Neural crest cell (in vitro differentiated cells): Measurements from ENCODE around the gene STIM2. TPM values are rescaled to one million over a fixed set of nuclear protein-coding genes. Genes with fewer than 3 reads are reported as not detected.

Experiments used
- DNase-seq: peaks from one replicate; pipeline ENCODE4 v3.0.0; 2021; ENCODE audit warnings: low read depth, mixed read lengths, low spot score
- H3K27ac Mint-ChIP-seq: one replicate; pipeline ENCODE4 v1.8.0; 2021; ENCODE audit warnings: mild to moderate bottlenecking, mixed read lengths; ENCODE audit not compliant: unreplicated experiment
- H3K27me3 Mint-ChIP-seq: 2 replicates; pipeline ENCODE4 v1.8.0; 2021; ENCODE audit warnings: low read depth, mild to moderate bottlenecking, mixed read lengths
- H3K36me3 Mint-ChIP-seq: 2 replicates; pipeline ENCODE4 v1.8.0; 2021; ENCODE audit warnings: low read depth, mild to moderate bottlenecking, mixed read lengths
- H3K4me1 Mint-ChIP-seq: 2 replicates; pipeline ENCODE4 v1.8.0; 2021; ENCODE audit warnings: mixed read lengths
- H3K4me3 Mint-ChIP-seq: one replicate; pipeline ENCODE4 v1.8.0; 2021; ENCODE audit warnings: mild to moderate bottlenecking, mixed read lengths
- H3K9me3 Mint-ChIP-seq: 2 replicates; pipeline ENCODE4 v1.8.0; 2021; ENCODE audit warnings: mixed read lengths
- total RNA-seq: library from RNA; stranded (reverse); gene quantifications from 2 replicates; pipeline ENCODE4 v1.2.1, GENCODE V29; 2021
- TF ChIP-seq, protein P1 (sequence below): fragments of 200-600 bp; sonication (generic); conservative IDR thresholded peaks from 2 replicates; pipeline ENCODE4 v1.5.0; 2021; ENCODE audit warnings: antibody characterized with exemption, mild to moderate bottlenecking

STIM2 gene
- total RNA-seq, 1 donor from 2014 or later: 30.5 TPM

DNA sequence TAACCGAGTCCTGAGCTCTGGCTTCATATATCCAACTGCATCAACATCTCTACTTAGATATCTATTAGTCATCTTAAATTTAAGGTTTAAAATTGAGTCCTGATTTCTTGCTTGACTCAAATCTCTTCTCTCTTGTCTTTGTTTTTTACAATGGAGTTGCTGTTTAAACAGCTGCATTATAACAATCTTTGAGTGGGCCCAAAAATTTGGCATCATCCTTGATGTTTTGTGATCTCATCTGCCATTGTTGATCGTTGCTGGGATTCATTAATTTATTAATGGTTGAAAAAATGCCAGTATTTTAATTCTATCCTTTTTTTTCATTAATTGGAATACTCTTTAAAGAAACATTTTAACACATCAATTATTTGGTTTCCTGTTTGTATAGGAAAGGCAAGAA lies 82.2 kb downstream of the STIM2 start:
- H3K27me3 Mint-ChIP-seq: no peaks in the 10 kb centered on the region
- peaks cover 25% of the 10 kb centered on the region for H3K4me1 Mint-ChIP-seq
- H3K27ac Mint-ChIP-seq: no peak overlapping the region
- H3K9me3 Mint-ChIP-seq: peaks cover 4% of the 10 kb centered on the region
- DNase-seq: no peak
- no peak overlapping the region for H3K4me3 Mint-ChIP-seq
- TF ChIP-seq, protein P1, sequence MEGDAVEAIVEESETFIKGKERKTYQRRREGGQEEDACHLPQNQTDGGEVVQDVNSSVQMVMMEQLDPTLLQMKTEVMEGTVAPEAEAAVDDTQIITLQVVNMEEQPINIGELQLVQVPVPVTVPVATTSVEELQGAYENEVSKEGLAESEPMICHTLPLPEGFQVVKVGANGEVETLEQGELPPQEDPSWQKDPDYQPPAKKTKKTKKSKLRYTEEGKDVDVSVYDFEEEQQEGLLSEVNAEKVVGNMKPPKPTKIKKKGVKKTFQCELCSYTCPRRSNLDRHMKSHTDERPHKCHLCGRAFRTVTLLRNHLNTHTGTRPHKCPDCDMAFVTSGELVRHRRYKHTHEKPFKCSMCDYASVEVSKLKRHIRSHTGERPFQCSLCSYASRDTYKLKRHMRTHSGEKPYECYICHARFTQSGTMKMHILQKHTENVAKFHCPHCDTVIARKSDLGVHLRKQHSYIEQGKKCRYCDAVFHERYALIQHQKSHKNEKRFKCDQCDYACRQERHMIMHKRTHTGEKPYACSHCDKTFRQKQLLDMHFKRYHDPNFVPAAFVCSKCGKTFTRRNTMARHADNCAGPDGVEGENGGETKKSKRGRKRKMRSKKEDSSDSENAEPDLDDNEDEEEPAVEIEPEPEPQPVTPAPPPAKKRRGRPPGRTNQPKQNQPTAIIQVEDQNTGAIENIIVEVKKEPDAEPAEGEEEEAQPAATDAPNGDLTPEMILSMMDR: no peak
- peaks cover 6% of the 10 kb centered on the region for H3K36me3 Mint-ChIP-seq

DNA sequence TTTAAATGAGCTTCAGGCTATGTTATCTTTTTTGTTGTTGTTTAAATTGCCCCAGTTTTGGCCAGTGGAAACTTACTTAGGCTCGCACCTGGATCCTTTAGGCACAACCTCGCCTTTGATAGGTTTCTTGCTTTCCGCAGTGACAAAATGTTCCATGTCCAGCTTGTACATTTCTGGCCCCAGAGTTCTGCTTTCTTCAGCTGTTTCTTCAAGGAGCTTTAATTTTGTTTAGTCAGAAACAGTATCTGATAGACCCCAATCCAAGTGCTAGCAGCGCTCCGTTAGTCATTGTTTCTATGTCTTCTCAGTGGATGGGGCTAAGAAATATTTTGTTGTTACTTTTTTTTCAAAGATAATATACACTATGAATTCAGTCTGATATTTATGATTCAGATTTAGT lies 82.8 kb downstream of the STIM2 start:
- Mint-ChIP-seq H3K27ac (no peak overlapping the region), H3K27me3 (no peaks in the 10 kb centered on the region), H3K4me1 (peaks cover 25% of the 10 kb centered on the region), H3K36me3 (peaks cover 6% of the 10 kb centered on the region), H3K4me3 (no peak overlapping the region), H3K9me3 (peaks cover 4% of the 10 kb centered on the region)
- DNase-seq: no peak
- TF ChIP-seq, protein P1: no peak

DNA sequence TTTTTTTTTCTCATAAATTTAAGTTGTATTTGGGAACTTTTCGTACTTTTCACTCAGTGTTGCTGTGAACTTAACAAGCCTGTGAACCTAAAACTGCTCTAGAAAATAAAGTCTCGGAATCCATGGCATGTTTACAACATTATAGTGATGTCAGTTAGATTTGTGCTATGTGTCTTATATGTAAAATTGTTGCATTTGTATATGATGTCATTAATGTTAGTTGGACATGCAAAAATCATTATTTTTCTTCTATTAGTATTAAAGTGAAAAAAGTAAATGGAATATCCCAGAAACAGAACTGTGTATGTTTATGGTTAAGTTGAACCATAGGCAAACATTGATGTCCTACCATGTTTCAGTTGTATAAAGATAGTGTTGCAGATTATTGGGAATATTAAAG lies 85.2 kb downstream of the STIM2 start:
- Mint-ChIP-seq H3K9me3 (peaks cover 4% of the 10 kb centered on the region), H3K36me3 (peaks cover 9% of the 10 kb centered on the region), H3K27me3 (no peaks in the 10 kb centered on the region), H3K4me3 (no peak overlapping the region), H3K27ac (no peak overlapping the region), H3K4me1 (peaks cover 17% of the 10 kb centered on the region)
- DNase-seq: no peak
- TF ChIP-seq, protein P1: no peak

DNA sequence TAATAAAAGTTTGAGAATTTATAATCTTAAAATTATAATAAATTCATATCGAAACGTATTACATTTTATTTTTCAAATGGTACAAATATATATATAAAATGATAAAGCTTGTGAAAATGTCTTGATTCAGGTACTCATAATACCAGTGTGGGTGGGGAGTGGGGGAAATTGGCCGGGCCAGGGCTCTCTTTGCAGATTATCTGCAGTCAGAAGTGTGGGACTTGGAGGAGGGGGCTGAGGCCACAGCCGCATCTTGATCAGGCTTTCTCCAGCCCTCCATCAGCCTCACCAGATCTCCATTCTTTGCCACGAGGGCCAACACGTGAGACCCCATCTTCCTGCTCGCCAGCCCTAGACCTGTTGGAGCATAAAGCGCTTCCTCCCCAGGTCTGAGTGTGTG lies 86.7 kb downstream of the STIM2 start:
- H3K27ac Mint-ChIP-seq: no peak overlapping the region
- H3K9me3 Mint-ChIP-seq: peaks cover 8% of the 10 kb centered on the region
- no peaks in the 10 kb centered on the region for H3K27me3 Mint-ChIP-seq
- no peak overlapping the region for H3K4me3 Mint-ChIP-seq
- TF ChIP-seq, protein P1: no peak
- H3K36me3 Mint-ChIP-seq: peaks cover 15% of the 10 kb centered on the region
- H3K4me1 Mint-ChIP-seq: peaks cover 6% of the 10 kb centered on the region
- DNase-seq: no peak

DNA sequence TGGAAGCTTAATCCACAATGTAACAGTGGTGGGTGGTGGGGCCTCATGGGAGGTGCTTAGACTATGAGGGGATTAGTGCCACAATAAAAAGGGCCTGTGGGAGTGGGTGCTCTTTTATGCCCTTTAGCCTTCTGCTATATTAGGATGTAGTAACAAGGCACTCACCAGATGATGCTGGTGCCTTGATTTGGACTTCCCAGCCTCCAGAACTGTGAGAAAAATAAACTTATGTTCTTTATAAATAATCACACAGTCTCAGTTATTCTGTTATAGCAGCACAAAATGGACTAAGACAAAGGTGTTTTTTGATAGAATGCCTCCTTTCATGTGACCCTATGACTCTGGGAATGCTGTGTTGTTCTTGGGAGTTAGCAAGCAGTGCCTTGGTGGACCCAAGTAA lies 89.8 kb downstream of the STIM2 start:
- peaks cover 4% of the 10 kb centered on the region for H3K9me3 Mint-ChIP-seq
- no peak overlapping the region for H3K4me3 Mint-ChIP-seq
- no peak overlapping the region for H3K27ac Mint-ChIP-seq
- no peak for DNase-seq
- no peaks in the 10 kb centered on the region for H3K27me3 Mint-ChIP-seq
- H3K36me3 Mint-ChIP-seq: peaks cover 12% of the 10 kb centered on the region
- TF ChIP-seq, protein P1: no peak
- no peaks in the 10 kb centered on the region for H3K4me1 Mint-ChIP-seq

DNA sequence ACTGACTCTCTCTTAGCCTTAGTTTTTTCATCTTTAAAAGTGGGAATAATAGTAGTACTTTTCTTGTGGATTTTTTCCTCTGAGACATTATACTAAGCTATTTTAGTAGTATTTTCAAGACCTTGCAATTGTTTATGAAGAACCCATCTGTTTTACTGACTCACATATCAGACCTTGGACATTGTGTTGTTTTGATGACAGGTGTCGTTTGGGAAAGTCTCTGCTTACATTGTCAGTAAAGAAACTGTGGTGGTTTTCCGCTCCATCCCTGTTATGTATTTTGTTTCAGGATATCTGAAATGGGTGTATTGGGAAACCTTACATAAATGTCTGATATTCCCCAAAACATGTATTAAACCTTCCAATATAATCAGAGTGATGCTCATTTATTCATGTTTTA lies 92.2 kb downstream of the STIM2 start:
- Mint-ChIP-seq H3K4me3 (no peak overlapping the region), H3K36me3 (peaks cover 12% of the 10 kb centered on the region), H3K4me1 (no peaks in the 10 kb centered on the region), H3K9me3 (peaks cover 4% of the 10 kb centered on the region), H3K27ac (no peak overlapping the region), H3K27me3 (no peaks in the 10 kb centered on the region)
- no peak for DNase-seq
- TF ChIP-seq, protein P1: no peak
